Effector CD8-positive, alpha-beta T cell (primary cell): ENCODE results near the gene SLC16A6.
"Not testable (repeated sequence)": the region's sequence is repeated elsewhere in the genome, so short reads cannot be mapped to it uniquely, and the experiment has no call there.

Experiments
- DNase-seq: peaks from one replicate; lab custom pipeline; 2025; lab: John Stamatoyannopoulos, UW

The SLC16A6 gene

GRCh38 chr17:68220186-68220585, 70.7 kb downstream of the SLC16A6 start:
- DNase-seq = not testable (repeated sequence)

DNA sequence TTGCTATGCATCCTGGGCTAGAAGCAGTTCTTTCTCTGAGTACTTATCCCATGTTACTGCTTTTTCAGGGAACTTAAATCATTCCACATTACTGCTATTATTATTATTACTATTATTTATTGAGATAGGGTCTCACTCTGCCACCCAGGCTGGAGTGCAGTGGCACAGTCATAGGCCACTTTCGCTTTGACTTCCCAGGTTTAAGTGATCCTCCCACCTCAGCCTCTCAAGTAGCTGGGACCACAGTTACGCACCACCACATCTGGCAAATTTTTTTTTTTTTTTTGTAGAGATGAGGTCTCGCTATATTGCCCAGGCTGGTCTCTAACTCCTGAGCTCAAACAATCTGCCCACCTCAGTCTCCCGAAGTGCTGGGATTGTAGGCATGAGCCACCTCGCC, 71.5 kb downstream of the SLC16A6 start:
- DNase-seq = not testable (repeated sequence)
